Fibroblast of pulmonary artery (primary cell): Measurements from ENCODE around the gene MYCBP2.

Experiments
- DNase-seq: peaks from one replicate; pipeline ENCODE4 v3.0.0-alpha.2; 2010; ENCODE audit warnings: low read depth
- H3K4me3 ChIP-seq: replicated peaks from 2 replicates; pipeline ENCODE4 v1.5.1; 2011; ENCODE audit warnings: low read depth, mild to moderate bottlenecking, control low read depth, low read length, moderate library complexity
- TF ChIP-seq, protein P1 (sequence below): IDR thresholded peaks from 2 replicates; pipeline ENCODE4 v1.5.1; 2011; ENCODE audit warnings: mild to moderate bottlenecking, control low read depth, low read length, inconsistent platforms; ENCODE audit errors: missing control alignments

Gene MYCBP2

DNA sequence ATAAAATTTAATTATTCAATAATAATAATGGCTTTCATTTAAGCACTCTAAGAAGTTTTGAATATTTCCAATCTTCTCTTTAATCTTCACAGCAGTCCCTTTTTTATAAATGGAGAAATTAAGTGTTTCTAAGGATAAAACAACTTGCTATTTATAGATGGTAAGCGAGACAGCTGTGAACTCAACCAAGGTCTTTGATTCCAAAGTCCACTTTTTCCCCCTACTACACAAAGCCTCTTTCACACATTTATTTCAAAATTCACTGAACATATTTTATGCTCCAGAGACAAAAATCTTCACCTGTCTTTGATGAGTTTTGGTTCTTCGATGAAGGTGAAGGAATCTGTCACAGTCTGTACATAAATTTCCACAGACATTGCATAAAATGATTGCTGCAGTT, 265.5 kb downstream of the MYCBP2 start:
- no peak overlapping the region for H3K4me3 ChIP-seq
- TF ChIP-seq, protein P1, sequence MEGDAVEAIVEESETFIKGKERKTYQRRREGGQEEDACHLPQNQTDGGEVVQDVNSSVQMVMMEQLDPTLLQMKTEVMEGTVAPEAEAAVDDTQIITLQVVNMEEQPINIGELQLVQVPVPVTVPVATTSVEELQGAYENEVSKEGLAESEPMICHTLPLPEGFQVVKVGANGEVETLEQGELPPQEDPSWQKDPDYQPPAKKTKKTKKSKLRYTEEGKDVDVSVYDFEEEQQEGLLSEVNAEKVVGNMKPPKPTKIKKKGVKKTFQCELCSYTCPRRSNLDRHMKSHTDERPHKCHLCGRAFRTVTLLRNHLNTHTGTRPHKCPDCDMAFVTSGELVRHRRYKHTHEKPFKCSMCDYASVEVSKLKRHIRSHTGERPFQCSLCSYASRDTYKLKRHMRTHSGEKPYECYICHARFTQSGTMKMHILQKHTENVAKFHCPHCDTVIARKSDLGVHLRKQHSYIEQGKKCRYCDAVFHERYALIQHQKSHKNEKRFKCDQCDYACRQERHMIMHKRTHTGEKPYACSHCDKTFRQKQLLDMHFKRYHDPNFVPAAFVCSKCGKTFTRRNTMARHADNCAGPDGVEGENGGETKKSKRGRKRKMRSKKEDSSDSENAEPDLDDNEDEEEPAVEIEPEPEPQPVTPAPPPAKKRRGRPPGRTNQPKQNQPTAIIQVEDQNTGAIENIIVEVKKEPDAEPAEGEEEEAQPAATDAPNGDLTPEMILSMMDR: no peak
- no peak for DNase-seq

DNA sequence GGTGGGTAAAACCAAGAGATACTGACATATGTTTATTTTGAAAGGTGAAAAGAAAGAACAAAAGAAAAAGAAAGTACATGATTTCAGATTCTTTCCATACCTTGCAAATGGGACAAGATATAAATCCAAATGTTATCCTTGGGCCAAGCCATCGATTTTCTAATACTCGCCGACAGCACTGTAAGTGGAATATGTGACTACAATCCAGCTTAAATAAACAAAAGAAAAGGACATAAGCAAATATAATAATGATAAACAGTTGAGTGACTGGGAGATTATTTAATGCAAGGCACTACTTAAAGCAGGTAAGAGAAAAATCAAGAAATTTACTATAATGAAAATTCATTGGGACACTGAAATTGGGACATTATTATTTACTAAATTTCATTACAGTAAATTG, 270.0 kb downstream of the MYCBP2 start:
- DNase-seq: no peak
- TF ChIP-seq, protein P1: no peak
- no peak overlapping the region for H3K4me3 ChIP-seq

DNA sequence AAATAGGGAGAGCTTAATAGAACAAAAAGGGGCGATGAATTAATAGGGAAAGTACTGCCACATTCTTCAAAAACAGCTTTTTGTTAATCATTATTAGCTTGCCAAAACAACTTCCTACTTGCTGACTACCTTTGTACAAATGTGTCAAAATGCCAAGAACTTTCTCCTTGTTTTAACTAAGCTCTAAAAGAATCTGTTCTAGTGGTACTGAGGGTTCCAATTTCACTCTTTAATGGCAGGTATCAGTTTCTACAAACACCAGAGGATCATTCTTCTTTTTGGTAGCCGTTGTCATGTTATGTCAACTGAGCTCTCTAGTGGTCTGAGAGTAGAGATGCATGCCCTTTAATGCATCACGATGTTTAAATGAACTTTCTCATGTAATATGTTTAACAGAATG, 270.5 kb downstream of the MYCBP2 start:
- no peak for DNase-seq

DNA sequence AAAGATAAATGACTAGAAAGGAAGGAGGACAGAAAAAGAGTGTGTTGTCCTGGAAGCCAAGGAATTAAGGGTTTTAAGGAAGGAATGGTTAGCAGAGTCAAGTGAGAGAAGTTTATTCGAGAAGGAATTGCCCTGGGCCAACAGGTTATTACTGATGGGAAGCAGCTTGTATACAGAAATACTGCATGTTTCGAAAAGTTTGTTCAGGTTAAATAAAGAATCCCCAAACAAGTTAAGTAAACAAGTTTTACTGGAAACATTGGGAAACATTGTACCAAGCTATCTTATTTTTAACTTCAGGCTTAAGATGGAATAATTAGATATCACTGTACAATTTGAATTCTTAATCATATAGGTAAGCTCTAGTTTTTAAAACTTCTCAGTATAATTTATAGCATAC, 271.7 kb downstream of the MYCBP2 start:
- DNase-seq: no peak
- H3K4me3 ChIP-seq: no peak overlapping the region
- TF ChIP-seq, protein P1: no peak

More for the DNA sequence above, 270.5 kb downstream of the MYCBP2 start:
- TF ChIP-seq, protein P1: no peak
- no peak overlapping the region for H3K4me3 ChIP-seq

DNA sequence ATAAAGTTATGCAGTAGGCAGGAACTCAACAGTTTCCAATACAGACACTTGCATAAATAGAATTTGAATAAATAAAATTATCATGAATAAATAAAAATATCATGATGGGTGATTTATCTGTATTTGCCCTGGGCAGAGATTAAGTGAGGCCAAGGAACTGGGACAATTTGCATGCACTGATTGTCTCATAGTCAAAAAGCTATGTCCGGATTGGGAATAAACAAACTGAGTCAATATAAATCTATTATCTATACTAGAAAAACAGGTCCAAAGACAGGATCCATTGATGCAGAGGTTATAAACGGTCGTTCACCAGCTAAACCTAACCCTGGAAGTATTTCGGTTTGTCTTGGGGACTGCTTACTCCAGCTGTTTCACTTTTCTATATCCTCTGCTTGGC, 273.7 kb downstream of the MYCBP2 start:
- H3K4me3 ChIP-seq: no peak overlapping the region
- no peak for DNase-seq
- TF ChIP-seq, protein P1: no peak

DNA sequence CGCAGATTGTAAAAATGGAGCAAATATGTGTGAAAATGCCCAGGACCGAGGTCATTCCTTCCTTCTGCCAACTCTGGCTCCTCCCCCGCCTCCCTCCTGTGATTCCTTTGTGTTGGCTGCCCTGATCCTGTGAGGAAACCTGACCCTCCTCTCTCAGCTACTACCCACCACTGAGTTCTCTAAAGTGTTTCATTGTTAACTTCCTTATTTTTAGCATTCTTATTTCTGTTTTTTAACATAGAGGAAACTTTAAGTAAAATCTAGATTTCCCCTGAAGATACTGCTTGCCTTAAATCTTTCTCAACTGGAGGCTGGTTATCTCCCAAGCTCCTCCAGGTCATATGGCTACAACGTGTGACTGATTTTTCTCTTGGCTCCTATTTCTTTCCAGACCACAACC, 278.2 kb downstream of the MYCBP2 start:
- no peak for DNase-seq
- TF ChIP-seq, protein P1: no peak
- H3K4me3 ChIP-seq: no peak overlapping the region

DNA sequence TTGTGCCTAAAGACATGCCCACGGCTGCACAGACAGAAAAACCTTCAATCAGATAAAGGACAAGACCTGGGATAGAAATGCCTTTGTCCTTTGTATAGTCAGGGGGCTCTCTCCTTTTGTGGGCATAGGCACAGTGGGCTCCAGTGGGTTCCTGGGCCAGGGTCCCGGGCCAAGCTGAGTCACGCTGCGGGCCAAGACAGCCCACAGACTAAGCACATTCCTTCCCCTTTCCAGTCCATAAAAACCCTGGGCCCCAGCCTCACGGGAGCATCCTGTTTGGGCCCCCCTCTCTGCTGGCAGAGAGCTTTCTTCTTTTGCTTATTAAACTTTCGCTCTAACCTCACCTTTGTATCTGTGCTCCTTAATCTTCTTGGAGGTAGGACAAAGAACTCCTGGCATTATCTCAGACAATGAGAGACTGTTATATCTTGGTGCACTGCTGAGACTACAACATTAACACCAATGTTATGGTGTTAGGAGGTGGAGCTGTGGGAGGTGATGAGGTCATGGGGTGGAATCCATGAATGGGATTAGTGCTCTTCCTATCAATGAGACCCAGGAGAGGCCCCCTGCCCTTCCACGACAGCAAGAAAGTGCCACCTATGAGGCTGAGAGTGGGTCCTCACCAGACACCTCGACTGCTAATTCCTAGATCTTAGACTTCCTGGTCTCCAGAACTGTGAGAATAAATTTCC, 279.1 kb downstream of the MYCBP2 start:
- TF ChIP-seq, protein P1: no peak
- H3K4me3 ChIP-seq: no peak overlapping the region
- no peak for DNase-seq
